SK-N-SH (cell line): Measurements from ENCODE around the gene CAND1. TPM values are rescaled to one million over a fixed set of nuclear protein-coding genes. Genes with fewer than 3 reads are reported as not detected.

Source experiments
- CTCF ChIA-PET: fragments of 300-600, 350-600 bp; formaldehyde crosslinking; extraction: SDS; loops from one replicate; lab custom pipeline; 2021; lab: Yijun Ruan, JAX
- POLR2A ChIA-PET: fragments of 350-600 bp; sonication (Branson Sonifier 250); formaldehyde crosslinking; extraction: SDS; loops from one replicate; lab custom pipeline; 2020; ENCODE audit warnings: antibody characterized with exemption, inconsistent platforms; lab: Yijun Ruan, JAX
- DNase-seq: peaks from one replicate; pipeline ENCODE4 v3.0.0; 2012
- H2AFZ ChIP-seq: fragments of 200-600 bp; sonication (generic); 2 replicates; pipeline ENCODE4 v1.8.1; 2016; ENCODE audit warnings: antibody characterized with exemption, mild to moderate bottlenecking, low read depth
- H3F3A ChIP-seq: fragments of 200-600 bp; sonication (generic); replicated peaks from 2 replicates; pipeline ENCODE3; 2016; ENCODE audit warnings: antibody characterized with exemption, mild to moderate bottlenecking; ENCODE audit not compliant: insufficient read depth
- H3K27ac ChIP-seq, 2 experiments: fragments of 200-500 bp in 1 of 2; fragments of 200-600 bp in 1 of 2; sonication (Bioruptor generic) in 1 of 2; sonication (generic), shearing (Covaris generic) in 1 of 2; 2 replicates each; pipeline versions ENCODE4 v1.5.1 to v1.6.1; 2014 to 2016; ENCODE audit warnings: low read depth in 2 of 2, inconsistent platforms in 1 of 2, low read length in 1 of 2, mild to moderate bottlenecking in 1 of 2, mixed read lengths in 1 of 2
- H3K27me3 ChIP-seq: fragments of 200-600 bp; sonication (generic), shearing (Covaris generic); 2 replicates; pipeline ENCODE4 v1.6.1; 2016; ENCODE audit warnings: mixed run types; ENCODE audit not compliant: insufficient read depth
- H3K36me3 ChIP-seq, 2 experiments: fragments of 200-500 bp in 1 of 2; fragments of 200-600 bp in 1 of 2; sonication (Bioruptor generic) in 1 of 2; sonication (generic) in 1 of 2; replicated peaks in 1 of 2; 2 replicates each; pipeline versions ENCODE3 to v1.5.1; 2014 to 2016; ENCODE audit warnings: low read length in 1 of 2, mild to moderate bottlenecking in 1 of 2; ENCODE audit not compliant: insufficient read depth in 2 of 2, control insufficient read depth in 1 of 2
- H3K4me1 ChIP-seq, 2 experiments: fragments of 200-500 bp in 1 of 2; fragments of 200-600 bp in 1 of 2; sonication (Bioruptor generic) in 1 of 2; sonication (generic), shearing (Covaris generic) in 1 of 2; 2 replicates each; pipeline versions ENCODE4 v1.5.1 to v1.6.1; 2014 to 2016; ENCODE audit warnings: low read depth in 1 of 2, low read length in 1 of 2, mixed run types in 1 of 2; ENCODE audit not compliant: insufficient read depth in 2 of 2, control insufficient read depth in 1 of 2
- H3K4me2 ChIP-seq: fragments of 200-600 bp; sonication (generic), shearing (Covaris generic); 2 replicates; pipeline ENCODE4 v1.6.1; 2017; ENCODE audit warnings: mixed run types
- H3K4me3 ChIP-seq, 2 experiments: fragments of 200-500 bp in 1 of 2; fragments of 200-600 bp in 1 of 2; sonication (Bioruptor generic) in 1 of 2; sonication (generic), shearing (Covaris generic) in 1 of 2; 2 replicates each; pipeline versions ENCODE4 v1.5.1 to v1.8.1; 2014 to 2016; ENCODE audit warnings: low read depth in 2 of 2, inconsistent platforms in 1 of 2, low read length in 1 of 2, mild to moderate bottlenecking in 1 of 2, mixed read lengths in 1 of 2, moderate library complexity in 1 of 2
- H3K79me2 ChIP-seq: fragments of 200-600 bp; sonication (generic); 2 replicates; pipeline ENCODE4 v1.8.1; 2017; ENCODE audit warnings: mild to moderate bottlenecking; ENCODE audit not compliant: insufficient read depth
- H3K9ac ChIP-seq: fragments of 200-600 bp; sonication (generic); 2 replicates; pipeline ENCODE4 v1.6.1; 2017; ENCODE audit warnings: mixed run types
- H3K9me2 ChIP-seq: fragments of 200-600 bp; sonication (generic); 2 replicates; pipeline ENCODE4 v1.6.1; 2017; ENCODE audit warnings: mixed run types
- H3K9me3 ChIP-seq: fragments of 200-600 bp; sonication (generic); 2 replicates; pipeline ENCODE4 v1.6.1; 2017; ENCODE audit warnings: mixed run types, mild to moderate bottlenecking, moderate library complexity
- H4K20me1 ChIP-seq: fragments of 200-600 bp; sonication (generic); 2 replicates; pipeline ENCODE4 v1.6.1; 2017; ENCODE audit warnings: mild to moderate bottlenecking, mixed run types; ENCODE audit not compliant: insufficient read depth
- CHD2 ChIP-seq: fragments of 150-350 bp; IDR thresholded peaks from 2 replicates; pipeline ENCODE4 v1.6.1; 2018; ENCODE audit warnings: low read length; ENCODE audit not compliant: partially characterized antibody
- CTCF ChIP-seq: fragments of 200-600 bp; sonication (generic); IDR thresholded peaks from 2 replicates; pipeline ENCODE4 v1.6.1; 2017; ENCODE audit warnings: antibody characterized with exemption, mild to moderate bottlenecking, moderate library complexity
- EP300 ChIP-seq, 2 experiments: IDR thresholded peaks; 2 replicates each; pipeline versions ENCODE4 v1.4.0 to v1.6.1; 2012; ENCODE audit warnings: borderline replicate concordance in 1 of 2, low read depth in 1 of 2, low read length in 1 of 2
- EZH2phosphoT487 ChIP-seq: fragments of 200-600 bp; sonication (generic); IDR thresholded peaks from 2 replicates; pipeline ENCODE4 v1.6.1; 2017; ENCODE audit warnings: low read depth, mixed run types, mild to moderate bottlenecking, antibody characterized with exemption, moderate library complexity, borderline replicate concordance
- FOSL2 ChIP-seq: IDR thresholded peaks from 2 replicates; pipeline ENCODE4 v1.4.0; 2012; ENCODE audit warnings: low read depth, mild to moderate bottlenecking, moderate library complexity, borderline replicate concordance
- FOXM1 ChIP-seq: IDR thresholded peaks from 2 replicates; pipeline ENCODE4 v1.4.0; 2012; ENCODE audit warnings: low read depth, mild to moderate bottlenecking
- GABPA ChIP-seq: IDR thresholded peaks from 2 replicates; pipeline ENCODE4 v1.4.0; 2012; ENCODE audit warnings: low read depth, mild to moderate bottlenecking
- IRF3 ChIP-seq: fragments of 150-350 bp; IDR thresholded peaks from 2 replicates; pipeline ENCODE4 v1.6.1; 2016; ENCODE audit warnings: mild to moderate bottlenecking, low read depth, low read length
- JUND ChIP-seq: IDR thresholded peaks from 2 replicates; pipeline ENCODE4 v1.4.0; 2012
- MEF2A ChIP-seq: IDR thresholded peaks from 2 replicates; pipeline ENCODE4 v1.4.0; 2012; ENCODE audit warnings: low read depth, borderline replicate concordance
- NRF1 ChIP-seq: IDR thresholded peaks from 2 replicates; pipeline ENCODE4 v1.6.1; 2012; ENCODE audit warnings: low read depth, mild to moderate bottlenecking, low read length
- RAD21 ChIP-seq: IDR thresholded peaks from 2 replicates; pipeline ENCODE4 v1.6.1; 2012; ENCODE audit warnings: mild to moderate bottlenecking, low read length
- RFX5 ChIP-seq: IDR thresholded peaks from 2 replicates; pipeline ENCODE4 v1.6.1; 2012; ENCODE audit warnings: mild to moderate bottlenecking, improper control_type of control experiment, low read length
- SMC3 ChIP-seq: IDR thresholded peaks from 2 replicates; pipeline ENCODE4 v1.6.1; 2012; ENCODE audit warnings: low read depth, low read length, improper control_type of control experiment
- TAF1 ChIP-seq: IDR thresholded peaks from 2 replicates; pipeline ENCODE4 v1.6.1; 2012; ENCODE audit warnings: low read depth, mild to moderate bottlenecking, low read length, moderate library complexity, borderline replicate concordance
- ZBTB33 ChIP-seq: IDR thresholded peaks from 2 replicates; pipeline ENCODE4 v1.4.0; 2012; ENCODE audit warnings: low read depth, borderline replicate concordance
- WGBS: methylation state at CpG from one replicate; pipeline ENCODE4 v1.1.6; 2017; ENCODE audit warnings: low lambda C conversion rate; 5-methylcytosine and 5-hydroxymethylcytosine counted together
- polyA plus RNA-seq, 3 experiments: library from polyadenylated mRNA; depleted of rRNA; stranded (reverse); fragments of >200 nt; gene quantifications; 2 replicates each; pipeline ENCODE4 v1.2.3, GENCODE V29; 2012
- TF ChIP-seq, protein P1 (sequence below): IDR thresholded peaks from 2 replicates; pipeline ENCODE4; 2012
- TF ChIP-seq, protein P2 (sequence below): IDR thresholded peaks from 2 replicates; pipeline ENCODE4 v1.6.1; 2012; ENCODE audit warnings: mild to moderate bottlenecking, low read depth, low read length, moderate library complexity

CAND1 gene
- polyA plus RNA-seq, 1 of the 3 experiments (the other 2 are of a cell fraction): 17.4 TPM

DNA sequence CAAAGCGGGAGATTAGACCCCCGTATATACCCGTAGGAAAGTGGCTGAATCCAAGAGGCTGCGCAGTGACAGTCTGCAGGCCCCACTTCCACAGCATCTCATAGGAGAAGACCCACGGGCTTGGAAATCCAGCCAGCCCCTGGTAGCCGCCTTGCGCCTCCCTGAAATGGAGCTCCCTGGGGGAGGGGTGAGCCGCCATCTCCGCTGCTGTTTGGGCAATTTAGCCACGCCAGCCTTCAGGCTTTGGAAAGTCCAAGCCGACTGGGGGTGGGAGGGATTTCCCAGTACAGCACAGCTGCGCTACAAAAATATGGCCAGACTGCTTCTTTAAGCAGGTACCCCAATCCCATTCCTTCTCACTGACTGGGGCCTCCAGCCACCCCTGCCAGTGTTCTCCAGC lies 53.4 kb downstream of the CAND1 start:
- ChIA-PET POLR2A (no interaction called here), CTCF (interaction anchor here (0.5 to 1.3 kb wide), 3 partner anchors 10 to 53 kb away, joined by 3 read pairs; partner anchors contain the start of gene CAND1)
- peaks cover 25 to 30% of the 10 kb centered on the region in 2 experiments for H3K36me3 ChIP-seq
- H3K4me1 ChIP-seq: no peaks in the 10 kb centered on the region
- no peak overlapping the region for H3K9ac ChIP-seq
- no peak for DNase-seq
- no peaks in the 10 kb centered on the region for H3K27me3 ChIP-seq
- no peaks in the 10 kb centered on the region for H3K79me2 ChIP-seq
- H3K27ac ChIP-seq: no peak overlapping the region
- H3K4me2 ChIP-seq: no peak overlapping the region
- H3K9me3 ChIP-seq: no peaks in the 10 kb centered on the region
- no peaks in the 10 kb centered on the region for H4K20me1 ChIP-seq
- H2AFZ ChIP-seq: no peak overlapping the region
- no peak overlapping the region for H3K4me3 ChIP-seq
- H3F3A ChIP-seq: no peaks in the 10 kb centered on the region
- TF ChIP-seq IRF3 (no peak), SMC3 (no peak), JUND (no peak), CTCF (no peak), EZH2phosphoT487 (no peak)
- TF ChIP-seq, protein P1, sequence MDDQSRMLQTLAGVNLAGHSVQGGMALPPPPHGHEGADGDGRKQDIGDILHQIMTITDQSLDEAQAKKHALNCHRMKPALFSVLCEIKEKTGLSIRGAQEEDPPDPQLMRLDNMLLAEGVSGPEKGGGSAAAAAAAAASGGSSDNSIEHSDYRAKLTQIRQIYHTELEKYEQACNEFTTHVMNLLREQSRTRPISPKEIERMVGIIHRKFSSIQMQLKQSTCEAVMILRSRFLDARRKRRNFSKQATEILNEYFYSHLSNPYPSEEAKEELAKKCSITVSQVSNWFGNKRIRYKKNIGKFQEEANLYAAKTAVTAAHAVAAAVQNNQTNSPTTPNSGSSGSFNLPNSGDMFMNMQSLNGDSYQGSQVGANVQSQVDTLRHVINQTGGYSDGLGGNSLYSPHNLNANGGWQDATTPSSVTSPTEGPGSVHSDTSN: no peak
- no peaks in the 10 kb centered on the region for H3K9me2 ChIP-seq
- 96% methylated on average over 5 of the region's 12 CpGs for WGBS

- no peak overlapping the region for H3K4me3 ChIP-seq
- H3K9me2 ChIP-seq: no peaks in the 10 kb centered on the region
- H3K4me1 ChIP-seq: no peaks in the 10 kb centered on the region
- H3K79me2 ChIP-seq: no peaks in the 10 kb centered on the region
- DNase-seq: no peak
- H2AFZ ChIP-seq: no peak overlapping the region
- H3K4me2 ChIP-seq: no peak overlapping the region
- no peaks in the 10 kb centered on the region for H3F3A ChIP-seq
- POLR2A ChIA-PET: no interaction called here
- WGBS: 96% methylated on average over 3 of the region's 3 CpGs
- H3K9ac ChIP-seq: no peak overlapping the region
- no peak overlapping the region for H3K27ac ChIP-seq
- H3K36me3 ChIP-seq: peaks cover 21 to 30% of the 10 kb centered on the region in 2 experiments
- H4K20me1 ChIP-seq: no peaks in the 10 kb centered on the region
- no peaks in the 10 kb centered on the region for H3K27me3 ChIP-seq
- CTCF ChIA-PET: interaction anchor here (0.5 to 1.3 kb wide), 3 partner anchors 10 to 54 kb away, joined by 3 read pairs; partner anchors contain the start of gene CAND1
- H3K9me3 ChIP-seq: no peaks in the 10 kb centered on the region
- TF ChIP-seq EZH2phosphoT487 (no peak), GABPA (no peak), FOXM1 (no peak), EP300 (IDR thresholded peaks at IDR 0.05; ENCODE audit: borderline replicate concordance in 1 of 2, low read depth in 1 of 2, low read length in 1 of 2) (no peak), TAF1 (no peak), FOSL2 (no peak), SMC3 (no peak), CHD2 (no peak), RFX5 (no peak), MEF2A (no peak), NRF1 (no peak), RAD21 (no peak), ZBTB33 (no peak)
- TF ChIP-seq, protein P2, sequence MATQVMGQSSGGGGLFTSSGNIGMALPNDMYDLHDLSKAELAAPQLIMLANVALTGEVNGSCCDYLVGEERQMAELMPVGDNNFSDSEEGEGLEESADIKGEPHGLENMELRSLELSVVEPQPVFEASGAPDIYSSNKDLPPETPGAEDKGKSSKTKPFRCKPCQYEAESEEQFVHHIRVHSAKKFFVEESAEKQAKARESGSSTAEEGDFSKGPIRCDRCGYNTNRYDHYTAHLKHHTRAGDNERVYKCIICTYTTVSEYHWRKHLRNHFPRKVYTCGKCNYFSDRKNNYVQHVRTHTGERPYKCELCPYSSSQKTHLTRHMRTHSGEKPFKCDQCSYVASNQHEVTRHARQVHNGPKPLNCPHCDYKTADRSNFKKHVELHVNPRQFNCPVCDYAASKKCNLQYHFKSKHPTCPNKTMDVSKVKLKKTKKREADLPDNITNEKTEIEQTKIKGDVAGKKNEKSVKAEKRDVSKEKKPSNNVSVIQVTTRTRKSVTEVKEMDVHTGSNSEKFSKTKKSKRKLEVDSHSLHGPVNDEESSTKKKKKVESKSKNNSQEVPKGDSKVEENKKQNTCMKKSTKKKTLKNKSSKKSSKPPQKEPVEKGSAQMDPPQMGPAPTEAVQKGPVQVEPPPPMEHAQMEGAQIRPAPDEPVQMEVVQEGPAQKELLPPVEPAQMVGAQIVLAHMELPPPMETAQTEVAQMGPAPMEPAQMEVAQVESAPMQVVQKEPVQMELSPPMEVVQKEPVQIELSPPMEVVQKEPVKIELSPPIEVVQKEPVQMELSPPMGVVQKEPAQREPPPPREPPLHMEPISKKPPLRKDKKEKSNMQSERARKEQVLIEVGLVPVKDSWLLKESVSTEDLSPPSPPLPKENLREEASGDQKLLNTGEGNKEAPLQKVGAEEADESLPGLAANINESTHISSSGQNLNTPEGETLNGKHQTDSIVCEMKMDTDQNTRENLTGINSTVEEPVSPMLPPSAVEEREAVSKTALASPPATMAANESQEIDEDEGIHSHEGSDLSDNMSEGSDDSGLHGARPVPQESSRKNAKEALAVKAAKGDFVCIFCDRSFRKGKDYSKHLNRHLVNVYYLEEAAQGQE: no peak
Measured at GRCh38 chr12:67323007-67323406, 53.8 kb downstream of the CAND1 start.
